B cell (primary cell): ENCODE results near the gene ZNF311. TPM values are rescaled to one million over a fixed set of nuclear protein-coding genes. Genes with fewer than 3 reads are reported as not detected.

Source experiments
- ATAC-seq: fragments of 200-7000 bp; cut with Tn5 transposase; one replicate; pipeline ENCODE4 v1.10.0; 2021; ENCODE audit warnings: low read depth, mild to moderate bottlenecking, moderate number of reproducible peaks, moderate library complexity
- CTCF ChIA-PET: fragments of 350-600 bp; sonication (Branson Sonifier 250); formaldehyde crosslinking; loops from one replicate; lab custom pipeline; 2021; ENCODE audit warnings: antibody characterized with exemption, inconsistent platforms; lab: Charles Lee
- POLR2A ChIA-PET: fragments of 350-600 bp; sonication (Branson Sonifier 250); formaldehyde crosslinking; loops from one replicate; lab custom pipeline; 2021; ENCODE audit warnings: antibody characterized with exemption; lab: Charles Lee
- DNase-seq: peaks from one replicate; pipeline ENCODE4 v3.0.0; 2013
- H2AFZ ChIP-seq: 2 replicates; pipeline ENCODE4 v1.6.1; 2012; ENCODE audit warnings: mild to moderate bottlenecking, low read depth, low read length; ENCODE audit not compliant: insufficient read depth, poor library complexity, severe bottlenecking
- H3K27ac ChIP-seq, 2 donors: 1 replicate in 1 of 2; 2 replicates in 1 of 2; pipeline ENCODE4 v1.5.1; 2012 to 2013; ENCODE audit warnings: low read length in 2 of 2, mild to moderate bottlenecking in 2 of 2, moderate library complexity in 1 of 2
- H3K27me3 ChIP-seq, 4 experiments: fragments of 200-600 bp in 1 of 4; sonication (generic) in 1 of 4; replicated peaks in 1 of 4; 1 replicate in 2 of 4; 2 replicates in 2 of 4; pipeline versions ENCODE4 v1.6.1 to v1.7.0; 2013 to 2016; ENCODE audit warnings: low read length in 3 of 4, mild to moderate bottlenecking in 2 of 4, mixed read lengths in 1 of 4, moderate library complexity in 1 of 4; ENCODE audit not compliant: insufficient read depth in 4 of 4, control insufficient read depth in 3 of 4; ENCODE audit errors: control extremely low read depth in 1 of 4
- H3K36me3 ChIP-seq, 2 experiments: replicated peaks in 1 of 2; 1 replicate in 1 of 2; 2 replicates in 1 of 2; pipeline versions ENCODE4 v1.6.1 to v1.7.1; 2013; ENCODE audit warnings: low read length in 1 of 2; ENCODE audit not compliant: insufficient read depth in 2 of 2, control insufficient read depth in 1 of 2; ENCODE audit errors: control extremely low read depth in 1 of 2, extremely low read depth in 1 of 2
- H3K4me1 ChIP-seq, 2 donors: fragments of 200-600 bp in 1 of 2; sonication (generic) in 1 of 2; 1 replicate in 1 of 2; 2 replicates in 1 of 2; pipeline versions ENCODE4 v1.5.1 to v1.6.1; 2013 to 2017; ENCODE audit warnings: low read length in 2 of 2; ENCODE audit not compliant: control insufficient read depth in 2 of 2, insufficient read depth in 2 of 2
- H3K4me2 ChIP-seq: replicated peaks from 2 replicates; pipeline ENCODE3; 2012; ENCODE audit warnings: mild to moderate bottlenecking, low read depth, low read length; ENCODE audit not compliant: poor library complexity, severe bottlenecking
- H3K4me3 ChIP-seq, 5 experiments: fragments of 200-600 bp in 1 of 5; sonication (generic) in 1 of 5; 1 replicate in 3 of 5; 2 replicates in 2 of 5; pipeline versions ENCODE4 v1.5.1 to v1.7.0; 2011 to 2016; ENCODE audit warnings: low read length in 4 of 5, mild to moderate bottlenecking in 4 of 5, low read depth in 2 of 5, control low read depth in 1 of 5, moderate library complexity in 1 of 5; ENCODE audit not compliant: insufficient read depth in 1 of 5; ENCODE audit errors: control extremely low read depth in 1 of 5, extremely low read depth in 1 of 5
- H3K79me2 ChIP-seq: fragments of 200-600 bp; sonication (generic); one replicate; pipeline ENCODE4 v1.6.0; 2016; ENCODE audit warnings: low read length; ENCODE audit not compliant: control insufficient read depth, insufficient read depth
- H3K9ac ChIP-seq: fragments of 200-600 bp; sonication (generic); 2 replicates; pipeline ENCODE4 v1.6.1; 2017; ENCODE audit warnings: mild to moderate bottlenecking, low read length, moderate library complexity
- H3K9me3 ChIP-seq, 3 donors: one replicate each; pipeline versions ENCODE4 v1.6.1 to v1.7.1; 2013; ENCODE audit warnings: low read length in 2 of 3; ENCODE audit not compliant: control insufficient read depth in 2 of 3, insufficient read depth in 1 of 3; ENCODE audit errors: control extremely low read depth in 1 of 3
- H4K20me1 ChIP-seq: 2 replicates; pipeline ENCODE4 v1.6.0; 2012; ENCODE audit warnings: mild to moderate bottlenecking, low read length; ENCODE audit not compliant: insufficient read depth, control insufficient read depth, poor library complexity, severe bottlenecking
- H3K27ac Mint-ChIP-seq: one replicate; pipeline ENCODE4 v1.8.0; 2021; ENCODE audit warnings: mixed read lengths
- H3K27me3 Mint-ChIP-seq: one replicate; pipeline ENCODE4 v1.8.0; 2021; ENCODE audit warnings: mixed read lengths
- H3K4me1 Mint-ChIP-seq: one replicate; pipeline ENCODE4 v1.8.0; 2021; ENCODE audit warnings: mixed read lengths
- H3K4me3 Mint-ChIP-seq: one replicate; pipeline ENCODE4 v1.8.0; 2021; ENCODE audit warnings: mixed read lengths
- H3K9me3 Mint-ChIP-seq: one replicate; pipeline ENCODE4 v1.8.0; 2022; ENCODE audit warnings: mixed read lengths; ENCODE audit not compliant: insufficient read depth
- EZH2 ChIP-seq: IDR thresholded peaks from 2 replicates; pipeline ENCODE4 v1.6.1; 2012; ENCODE audit warnings: borderline replicate concordance, low read depth, mild to moderate bottlenecking, moderate library complexity, low read length; ENCODE audit not compliant: insufficient read depth, poor library complexity, severe bottlenecking
- WGBS: methylation state at CpG from one replicate; pipeline ENCODE4 v1.1.5; 2013; ENCODE audit warnings: missing lambda C conversion rate; ENCODE audit not compliant: insufficient coverage; 5-methylcytosine and 5-hydroxymethylcytosine counted together
- intact Hi-C: fragments of 100-400 bp; cut with micrococcal nuclease; formaldehyde crosslinking; loops from one replicate; pipeline ENCODE4 v1.10.0; 2022
- polyA plus RNA-seq: library from polyadenylated mRNA; depleted of rRNA; stranded (reverse); fragments of >200 nt; gene quantifications from 2 replicates; pipeline ENCODE4 v1.2.3, GENCODE V29; 2012
- total RNA-seq, 2 donors: library from RNA; stranded (reverse); fragments of 120-200 nt in 1 of 2; gene quantifications; 1 replicate in 1 of 2; 2 replicates in 1 of 2; pipeline versions ENCODE4 v1.2.3 to v1.2.4, GENCODE V29; 2013 to 2022
- TF ChIP-seq, protein P1 (sequence below): fragments of 200-600 bp; IDR thresholded peaks from one replicate; pipeline ENCODE4 v1.8.0; 2022; ENCODE audit warnings: antibody characterized with exemption, mild to moderate bottlenecking

The ZNF311 gene
- total and polyA plus RNA-seq, 2 donors (not counting 1 experiment from before 2014, with no cell fraction given): 0.17 TPM; not detected in 1

DNA sequence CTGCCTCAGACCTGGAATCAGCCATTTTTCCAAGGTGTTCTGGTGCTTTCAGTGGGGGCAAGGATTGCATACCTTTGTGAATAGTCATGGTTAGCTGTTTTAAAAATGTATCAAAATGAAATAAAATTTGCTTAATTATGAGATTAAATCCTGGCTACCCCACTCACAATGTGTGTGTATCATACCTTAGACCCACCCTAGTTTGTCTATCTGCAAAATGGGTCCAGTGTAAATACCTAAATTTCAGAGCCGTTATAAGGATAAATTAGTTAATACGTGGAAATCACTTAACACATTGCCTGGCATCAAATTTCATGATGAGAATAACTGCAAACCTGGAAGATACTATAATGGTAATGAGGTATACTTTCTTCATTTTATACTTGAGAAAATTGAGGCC is 3.0 kb upstream of the ZNF311 start:
- H2AFZ ChIP-seq: no peak overlapping the region
- H3K4me1 Mint-ChIP-seq: peaks cover 13% of the 10 kb centered on the region
- ATAC-seq: no peak
- H3K4me3 ChIP-seq: no peak overlapping the region
- no peak overlapping the region for H3K9ac ChIP-seq
- no peak overlapping the region for H3K27ac ChIP-seq
- peaks cover 0 to 53% (median 41%) of the 10 kb centered on the region in 4 experiments for H3K27me3 ChIP-seq
- WGBS: no CpG with 5 or more reads among the region's 2 CpGs
- DNase-seq: no peak
- H3K79me2 ChIP-seq: no peaks in the 10 kb centered on the region
- H3K36me3 ChIP-seq: no peaks in the 10 kb centered on the region
- H3K4me1 ChIP-seq: peaks cover 15% of the 10 kb centered on the region in 2 donors
- ChIA-PET CTCF (interaction anchor here (1.1 kb wide), 1 partner anchor 170 kb away, joined by 3 read pairs; no protein-coding TSS in a partner anchor), POLR2A (no interaction called here)
- peaks cover 76% of the 10 kb centered on the region for H3K27me3 Mint-ChIP-seq
- no peak overlapping the region for H3K4me3 Mint-ChIP-seq
- peaks cover 0 to 10% (median 0%) of the 10 kb centered on the region in 3 donors for H3K9me3 ChIP-seq
- H3K4me2 ChIP-seq: no peak overlapping the region
- H3K9me3 Mint-ChIP-seq: no peaks in the 10 kb centered on the region
- TF ChIP-seq, protein P1, sequence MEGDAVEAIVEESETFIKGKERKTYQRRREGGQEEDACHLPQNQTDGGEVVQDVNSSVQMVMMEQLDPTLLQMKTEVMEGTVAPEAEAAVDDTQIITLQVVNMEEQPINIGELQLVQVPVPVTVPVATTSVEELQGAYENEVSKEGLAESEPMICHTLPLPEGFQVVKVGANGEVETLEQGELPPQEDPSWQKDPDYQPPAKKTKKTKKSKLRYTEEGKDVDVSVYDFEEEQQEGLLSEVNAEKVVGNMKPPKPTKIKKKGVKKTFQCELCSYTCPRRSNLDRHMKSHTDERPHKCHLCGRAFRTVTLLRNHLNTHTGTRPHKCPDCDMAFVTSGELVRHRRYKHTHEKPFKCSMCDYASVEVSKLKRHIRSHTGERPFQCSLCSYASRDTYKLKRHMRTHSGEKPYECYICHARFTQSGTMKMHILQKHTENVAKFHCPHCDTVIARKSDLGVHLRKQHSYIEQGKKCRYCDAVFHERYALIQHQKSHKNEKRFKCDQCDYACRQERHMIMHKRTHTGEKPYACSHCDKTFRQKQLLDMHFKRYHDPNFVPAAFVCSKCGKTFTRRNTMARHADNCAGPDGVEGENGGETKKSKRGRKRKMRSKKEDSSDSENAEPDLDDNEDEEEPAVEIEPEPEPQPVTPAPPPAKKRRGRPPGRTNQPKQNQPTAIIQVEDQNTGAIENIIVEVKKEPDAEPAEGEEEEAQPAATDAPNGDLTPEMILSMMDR: no peak
- no peak for TF ChIP-seq EZH2
- no peak overlapping the region for H3K27ac Mint-ChIP-seq
- intact Hi-C loops: no loop called here
- no peaks in the 10 kb centered on the region for H4K20me1 ChIP-seq

DNA sequence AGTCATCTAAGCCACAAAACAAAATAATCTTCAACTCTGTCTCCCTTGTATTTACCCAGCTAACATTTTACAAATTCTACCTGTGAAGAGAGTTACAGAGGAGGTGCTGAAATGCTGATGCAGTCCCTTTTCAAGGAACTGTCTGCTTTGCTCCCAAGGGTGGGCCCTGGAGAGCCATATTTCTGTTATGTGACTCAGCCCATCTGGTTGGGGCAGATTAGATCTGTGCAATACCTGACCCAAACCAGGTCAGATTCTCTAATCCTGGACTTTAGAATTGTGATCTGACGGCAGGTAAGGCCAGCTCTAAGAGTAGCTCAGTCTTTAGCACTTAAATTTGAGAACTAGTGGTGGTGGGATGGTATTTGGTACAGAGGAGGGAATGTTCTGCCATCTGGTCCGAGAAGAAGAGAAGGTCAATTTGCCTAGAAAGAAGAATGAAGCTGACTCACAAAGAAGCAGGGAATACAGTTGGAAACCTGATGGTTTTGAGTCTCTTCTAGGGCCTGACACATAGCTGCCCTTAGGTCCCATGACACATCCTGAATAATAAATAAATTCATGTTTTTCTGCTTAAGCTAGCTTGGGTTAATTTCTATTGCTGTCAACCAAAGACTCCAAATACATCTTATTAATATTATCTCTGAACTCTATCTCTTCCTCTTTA is 8.1 kb downstream of the ZNF311 start:
- Histone ChIP-seq H4K20me1 (no peaks in the 10 kb centered on the region), H3K9ac (no peak overlapping the region), H3K9me3 (no peaks in the 10 kb centered on the region), H2AFZ (no peak overlapping the region), H3K36me3 (no peaks in the 10 kb centered on the region), H3K4me2 (no peak overlapping the region), H3K4me3 (no peak overlapping the region), H3K27me3 (peaks cover 0 to 14% (median 2%) of the 10 kb centered on the region in 4 experiments), H3K27ac (no peak overlapping the region), H3K4me1 (no peaks in the 10 kb centered on the region), H3K79me2 (no peaks in the 10 kb centered on the region)
- Mint-ChIP-seq H3K4me3 (no peak overlapping the region), H3K27me3 (peaks cover 40% of the 10 kb centered on the region), H3K4me1 (no peaks in the 10 kb centered on the region), H3K9me3 (no peaks in the 10 kb centered on the region), H3K27ac (no peak overlapping the region)
- DNase-seq: no peak
- ChIA-PET CTCF (interaction anchor here (1.4 to 1.5 kb wide), 2 partner anchors 16 to 19 kb away, joined by 3 read pairs; no protein-coding TSS in a partner anchor), POLR2A (no interaction called here)
- intact Hi-C loops: no loop called here
- TF ChIP-seq, protein P1: no peak
- no peak for TF ChIP-seq EZH2
- ATAC-seq: no peak
- 93% methylated on average over 2 of the region's 2 CpGs for WGBS
